Measurements from ENCODE around the gene MGLL. TPM values are rescaled to one million over a fixed set of nuclear protein-coding genes. Genes with fewer than 3 reads are reported as not detected.

MGLL gene
- total RNA-seq, 1 donor from 2014 or later: 12.5 TPM

DNA sequence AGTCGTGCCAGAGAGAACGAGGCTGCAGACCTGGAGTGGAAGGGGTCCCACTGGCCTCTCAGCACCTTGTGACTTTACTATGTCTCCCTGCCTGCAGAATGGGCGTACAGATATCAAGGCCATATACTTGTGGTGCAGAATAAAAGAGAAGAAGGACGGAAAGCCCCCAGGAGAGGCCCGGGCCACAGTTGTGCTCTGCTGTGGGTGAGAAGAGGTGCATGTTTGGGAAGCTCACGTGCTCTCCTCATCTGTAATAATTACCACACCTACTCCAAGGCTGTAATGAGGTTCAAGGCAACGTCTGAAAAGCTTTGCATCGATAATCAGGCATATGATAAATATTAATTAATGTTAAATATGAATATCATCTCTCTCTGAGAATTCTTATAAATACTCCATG, 58.0 kb downstream of the MGLL start:
- H3K27ac ChIP-seq (ENCODE audit: low read depth, low read length): peak overlapping the region; percentile 90
- H3K36me3 ChIP-seq (ENCODE audit: control insufficient read depth in 3 of 3, insufficient read depth in 3 of 3, low read length in 3 of 3): peaks cover 0 to 5% (median 4%) of the 10 kb centered on the region in 3 donors
- H3K4me1 ChIP-seq (ENCODE audit: control insufficient read depth in 3 of 3, insufficient read depth in 3 of 3, low read length in 3 of 3): peaks cover 48 to 55% (median 53%) of the 10 kb centered on the region in 3 donors

DNA sequence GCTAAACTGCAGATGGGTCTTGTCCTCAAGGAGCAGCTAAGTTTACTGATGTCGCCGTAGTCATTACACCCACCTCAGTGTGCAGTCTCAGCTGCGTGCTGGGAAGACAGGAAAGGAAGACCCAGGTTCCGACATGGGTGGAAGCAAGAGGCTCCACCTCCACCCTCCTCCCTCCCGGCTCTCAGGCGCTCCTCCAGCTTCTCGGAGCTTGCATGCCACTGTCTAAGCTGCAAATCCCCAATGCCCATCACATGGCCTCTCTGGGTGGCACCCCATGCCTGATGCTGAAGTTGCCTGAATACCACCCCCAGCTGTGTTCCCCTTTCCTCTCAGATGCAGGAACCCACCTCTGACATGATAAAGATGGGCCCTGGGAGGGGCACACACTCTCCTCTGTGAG, 58.5 kb downstream of the MGLL start:
- Histone ChIP-seq H3K4me3 (ENCODE audit: low read length in 3 of 3) (peak overlapping the region; percentile 5 to 64 (median 44)), H3K9me3 (ENCODE audit: control insufficient read depth in 3 of 3, low read length in 3 of 3) (peaks cover 0 to 2% (median 0%) of the 10 kb centered on the region in 3 donors), H3K9ac (ENCODE audit: low read depth in 1 of 3, low read length in 3 of 3) (peak overlapping the region; percentile 28 to 72 (median 58)), H3K27ac (ENCODE audit: low read depth, low read length) (peak overlapping the region; percentile 90), H3K36me3 (ENCODE audit: control insufficient read depth in 3 of 3, insufficient read depth in 3 of 3, low read length in 3 of 3) (peaks cover 0 to 6% (median 5%) of the 10 kb centered on the region in 3 donors), H3K27me3 (ENCODE audit: control insufficient read depth in 3 of 3, insufficient read depth in 3 of 3, low read length in 3 of 3) (no peaks in the 10 kb centered on the region), H3K4me1 (ENCODE audit: control insufficient read depth in 3 of 3, insufficient read depth in 3 of 3, low read length in 3 of 3) (peaks cover 47 to 54% (median 53%) of the 10 kb centered on the region in 3 donors)

More for the DNA sequence above, 58.0 kb downstream of the MGLL start:
- Histone ChIP-seq H3K4me3 (ENCODE audit: low read length in 3 of 3) (peak overlapping the region in 1 of 3 donors; percentile 64), H3K9me3 (ENCODE audit: control insufficient read depth in 3 of 3, low read length in 3 of 3) (peaks cover 0 to 2% (median 0%) of the 10 kb centered on the region in 3 donors), H3K27me3 (ENCODE audit: control insufficient read depth in 3 of 3, insufficient read depth in 3 of 3, low read length in 3 of 3) (no peaks in the 10 kb centered on the region), H3K9ac (ENCODE audit: low read depth in 1 of 3, low read length in 3 of 3) (peak overlapping the region in 2 of 3 donors; percentile 28 to 72)

DNA sequence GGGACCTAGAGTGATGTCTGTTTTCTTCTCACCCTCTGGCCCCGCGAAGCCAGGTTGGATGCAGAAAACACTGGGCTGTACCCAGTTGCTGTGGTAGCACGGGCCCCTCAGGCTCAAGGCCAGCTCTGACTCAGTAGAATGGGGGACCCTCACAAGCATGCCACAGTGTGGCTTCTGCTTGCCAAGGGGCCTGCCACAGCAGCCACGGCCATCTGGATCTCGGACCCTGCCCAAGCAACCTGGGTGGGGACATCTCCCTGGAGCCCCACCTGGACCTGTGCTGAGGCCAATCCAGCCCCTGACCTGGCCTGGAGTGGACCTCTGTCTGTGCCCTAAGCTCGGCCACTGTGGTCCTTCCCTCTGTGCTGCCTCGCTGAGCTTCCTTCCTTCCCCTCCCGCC, 59.0 kb downstream of the MGLL start:
- Histone ChIP-seq H3K36me3 (ENCODE audit: control insufficient read depth in 3 of 3, insufficient read depth in 3 of 3, low read length in 3 of 3) (peaks cover 0 to 6% (median 5%) of the 10 kb centered on the region in 3 donors), H3K9me3 (ENCODE audit: control insufficient read depth in 3 of 3, low read length in 3 of 3) (peaks cover 0 to 2% (median 0%) of the 10 kb centered on the region in 3 donors), H3K4me3 (ENCODE audit: low read length in 3 of 3) (peak overlapping the region; percentile 5 to 64 (median 44)), H3K4me1 (ENCODE audit: control insufficient read depth in 3 of 3, insufficient read depth in 3 of 3, low read length in 3 of 3) (peaks cover 45 to 50% (median 49%) of the 10 kb centered on the region in 3 donors), H3K27ac (ENCODE audit: low read depth, low read length) (peak overlapping the region; percentile 90), H3K27me3 (ENCODE audit: control insufficient read depth in 3 of 3, insufficient read depth in 3 of 3, low read length in 3 of 3) (no peaks in the 10 kb centered on the region), H3K9ac (ENCODE audit: low read depth in 1 of 3, low read length in 3 of 3) (peak overlapping the region; percentile 33 to 72 (median 58))

DNA sequence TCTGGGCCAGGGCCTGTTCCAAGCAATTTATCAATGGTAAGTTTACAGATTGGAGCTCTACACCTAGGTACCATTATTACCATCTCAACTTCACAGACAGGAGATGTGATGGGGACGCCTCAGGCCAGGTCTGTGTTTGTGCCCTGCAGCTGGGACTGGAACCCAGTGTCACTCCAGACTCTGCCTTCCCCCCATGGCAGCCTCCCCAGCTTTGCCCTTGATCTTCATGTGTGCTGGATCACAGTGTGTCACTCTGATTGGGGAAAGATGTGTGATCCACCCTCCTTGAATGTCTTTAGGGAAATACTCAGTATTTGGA, 59.6 kb downstream of the MGLL start:
- H3K27ac ChIP-seq (ENCODE audit: low read depth, low read length): peak overlapping the region; percentile 90
- H3K36me3 ChIP-seq (ENCODE audit: control insufficient read depth in 3 of 3, insufficient read depth in 3 of 3, low read length in 3 of 3): peaks cover 0 to 6% (median 5%) of the 10 kb centered on the region in 3 donors
- no peaks in the 10 kb centered on the region for H3K9me3 ChIP-seq (ENCODE audit: control insufficient read depth in 3 of 3, low read length in 3 of 3)
- peaks cover 45 to 50% (median 46%) of the 10 kb centered on the region in 3 donors for H3K4me1 ChIP-seq (ENCODE audit: control insufficient read depth in 3 of 3, insufficient read depth in 3 of 3, low read length in 3 of 3)
- H3K9ac ChIP-seq (ENCODE audit: low read depth in 1 of 3, low read length in 3 of 3): peak overlapping the region in 2 of 3 donors; percentile 78
- no peaks in the 10 kb centered on the region for H3K27me3 ChIP-seq (ENCODE audit: control insufficient read depth in 3 of 3, insufficient read depth in 3 of 3, low read length in 3 of 3)
- peak overlapping the region in 2 of 3 donors; percentile 44 to 52 for H3K4me3 ChIP-seq (ENCODE audit: low read length in 3 of 3)

DNA sequence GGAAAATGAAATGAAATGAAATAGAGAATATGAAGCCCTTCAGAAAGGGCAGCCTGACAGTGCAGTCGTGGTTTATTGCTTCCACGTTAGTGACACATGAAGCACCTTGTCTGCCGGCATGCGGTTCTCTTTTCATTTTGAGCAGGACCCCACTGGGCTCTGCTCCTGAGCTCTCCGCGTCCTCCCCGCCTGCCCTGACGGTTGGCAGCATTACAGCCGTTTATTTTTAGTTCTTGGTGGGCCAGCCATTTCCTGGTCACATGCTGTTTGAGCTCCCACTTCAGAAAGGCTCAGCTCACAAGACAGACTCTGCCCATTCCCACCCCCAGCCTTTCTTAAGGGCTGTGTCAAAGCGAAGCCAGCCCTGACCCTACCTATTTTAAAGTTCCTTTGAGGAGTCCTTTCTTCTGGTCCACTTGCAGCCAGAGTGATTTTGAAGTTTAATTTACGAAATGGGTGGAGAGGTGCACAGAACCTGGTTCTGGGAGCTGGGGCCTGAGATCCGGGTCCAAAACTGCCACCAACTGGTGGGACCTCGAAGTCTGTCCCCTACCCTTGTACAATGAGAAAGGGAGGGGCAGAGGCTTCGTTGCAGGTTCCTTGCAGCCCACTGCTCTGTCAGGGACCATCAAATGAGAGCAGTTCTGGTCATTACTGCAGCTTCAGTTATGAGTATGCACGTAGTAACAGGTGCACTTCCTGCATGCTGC, 60.1 kb downstream of the MGLL start:
- Histone ChIP-seq H3K9ac (ENCODE audit: low read depth in 1 of 3, low read length in 3 of 3) (peak overlapping the region; percentile 72 to 78 (median 78)), H3K4me1 (ENCODE audit: control insufficient read depth in 3 of 3, insufficient read depth in 3 of 3, low read length in 3 of 3) (peaks cover 45 to 50% (median 46%) of the 10 kb centered on the region in 3 donors), H3K9me3 (ENCODE audit: control insufficient read depth in 3 of 3, low read length in 3 of 3) (no peaks in the 10 kb centered on the region), H3K27me3 (ENCODE audit: control insufficient read depth in 3 of 3, insufficient read depth in 3 of 3, low read length in 3 of 3) (no peaks in the 10 kb centered on the region), H3K36me3 (ENCODE audit: control insufficient read depth in 3 of 3, insufficient read depth in 3 of 3, low read length in 3 of 3) (peaks cover 0 to 6% (median 5%) of the 10 kb centered on the region in 3 donors), H3K4me3 (ENCODE audit: low read length in 3 of 3) (peak overlapping the region; percentile 40 to 61 (median 60)), H3K27ac (ENCODE audit: low read depth, low read length) (peak overlapping the region; percentile 90)

DNA sequence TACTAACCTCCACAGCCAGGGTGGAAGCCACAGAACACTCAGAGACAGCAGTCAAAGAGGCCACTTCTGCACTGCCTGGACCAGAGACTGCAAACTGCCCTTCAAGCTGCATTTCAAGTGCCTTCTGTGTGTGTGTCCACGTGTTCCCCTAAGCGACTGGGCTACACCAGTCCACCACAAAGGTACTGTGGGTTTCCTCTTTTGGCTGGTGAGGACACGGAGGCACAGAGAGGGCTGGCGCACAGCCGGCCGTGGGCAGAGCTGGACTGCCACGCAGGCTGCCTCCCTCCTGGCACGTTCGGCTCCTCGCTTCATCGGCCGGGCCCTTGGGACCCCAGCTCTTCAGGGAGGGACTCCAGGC, 60.9 kb downstream of the MGLL start:
- Histone ChIP-seq H3K27ac (ENCODE audit: low read depth, low read length) (peak overlapping the region; percentile 90), H3K4me1 (ENCODE audit: control insufficient read depth in 3 of 3, insufficient read depth in 3 of 3, low read length in 3 of 3) (peaks cover 45 to 50% (median 46%) of the 10 kb centered on the region in 3 donors), H3K27me3 (ENCODE audit: control insufficient read depth in 3 of 3, insufficient read depth in 3 of 3, low read length in 3 of 3) (no peaks in the 10 kb centered on the region), H3K4me3 (ENCODE audit: low read length in 3 of 3) (peak overlapping the region; percentile 40 to 67 (median 61)), H3K36me3 (ENCODE audit: control insufficient read depth in 3 of 3, insufficient read depth in 3 of 3, low read length in 3 of 3) (peaks cover 0 to 6% (median 5%) of the 10 kb centered on the region in 3 donors), H3K9me3 (ENCODE audit: control insufficient read depth in 3 of 3, low read length in 3 of 3) (no peaks in the 10 kb centered on the region), H3K9ac (ENCODE audit: low read depth in 1 of 3, low read length in 3 of 3) (peak overlapping the region; percentile 72 to 78 (median 78))

DNA sequence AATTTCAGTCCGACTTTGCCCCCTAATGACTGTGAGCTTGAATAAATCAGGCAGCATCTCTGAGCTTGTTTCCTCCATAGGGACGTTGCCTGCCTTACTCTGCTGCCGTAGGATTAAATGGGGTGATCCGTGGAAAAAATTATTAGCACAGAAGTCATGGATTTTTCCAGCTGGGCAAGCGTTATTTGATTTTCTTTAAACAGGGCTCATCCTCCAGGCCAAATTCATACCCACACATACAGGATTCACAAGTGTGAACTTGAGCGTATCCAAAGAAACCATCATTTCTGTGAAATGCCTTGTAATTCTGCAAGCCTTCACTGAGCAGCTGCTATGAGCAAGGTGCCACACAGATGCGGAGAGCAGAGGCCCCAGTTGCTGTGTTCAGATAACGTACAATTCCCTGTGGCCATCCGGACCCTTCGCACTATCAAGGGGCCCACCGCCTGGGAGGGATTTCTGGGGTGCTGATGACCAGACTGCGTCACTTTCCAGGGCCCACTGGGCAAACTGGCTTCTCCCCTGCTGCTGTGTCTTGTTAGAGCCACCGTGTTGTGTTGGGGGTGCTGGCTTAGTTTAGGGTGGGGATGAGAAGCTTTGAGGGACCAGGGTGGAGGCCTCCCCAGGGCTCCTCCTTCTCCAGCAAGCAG, 61.4 kb downstream of the MGLL start:
- Histone ChIP-seq H3K4me1 (ENCODE audit: control insufficient read depth in 3 of 3, insufficient read depth in 3 of 3, low read length in 3 of 3) (peaks cover 45 to 47% (median 46%) of the 10 kb centered on the region in 3 donors), H3K9me3 (ENCODE audit: control insufficient read depth in 3 of 3, low read length in 3 of 3) (no peaks in the 10 kb centered on the region), H3K36me3 (ENCODE audit: control insufficient read depth in 3 of 3, insufficient read depth in 3 of 3, low read length in 3 of 3) (peaks cover 0 to 6% (median 5%) of the 10 kb centered on the region in 3 donors)

DNA sequence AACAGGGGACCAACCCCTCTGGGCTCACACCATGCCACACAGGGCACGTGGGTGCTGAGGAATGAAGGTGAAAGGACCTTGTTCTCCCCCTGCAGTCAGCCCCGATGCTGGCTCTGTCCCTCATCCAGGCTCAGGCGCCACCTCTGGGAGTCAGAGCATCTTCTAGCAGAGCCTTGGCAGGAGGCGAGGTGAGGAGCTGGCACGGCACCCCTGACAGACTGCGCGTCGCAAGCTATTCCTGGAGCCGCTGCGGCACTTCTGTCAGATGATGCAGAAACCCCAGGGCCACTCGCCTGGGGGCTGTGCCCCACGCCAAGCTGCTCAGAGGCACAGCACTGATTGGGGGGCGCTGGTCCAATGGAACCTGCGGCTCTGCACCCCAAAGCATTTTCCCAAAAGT, 62.0 kb downstream of the MGLL start:
- peak overlapping the region in 1 of 3 donors; percentile 35 for H3K4me3 ChIP-seq (ENCODE audit: low read length in 3 of 3)
- H3K36me3 ChIP-seq (ENCODE audit: control insufficient read depth in 3 of 3, insufficient read depth in 3 of 3, low read length in 3 of 3): peaks cover 0 to 6% (median 5%) of the 10 kb centered on the region in 3 donors
- peak overlapping the region; percentile 90 for H3K27ac ChIP-seq (ENCODE audit: low read depth, low read length)
- H3K27me3 ChIP-seq (ENCODE audit: control insufficient read depth in 3 of 3, insufficient read depth in 3 of 3, low read length in 3 of 3): no peaks in the 10 kb centered on the region
- H3K4me1 ChIP-seq (ENCODE audit: control insufficient read depth in 3 of 3, insufficient read depth in 3 of 3, low read length in 3 of 3): peaks cover 45 to 49% (median 46%) of the 10 kb centered on the region in 3 donors
- H3K9ac ChIP-seq (ENCODE audit: low read depth in 1 of 3, low read length in 3 of 3): peak overlapping the region in 2 of 3 donors; percentile 27 to 78
- H3K9me3 ChIP-seq (ENCODE audit: control insufficient read depth in 3 of 3, low read length in 3 of 3): no peaks in the 10 kb centered on the region

More for the DNA sequence above, 61.4 kb downstream of the MGLL start:
- Histone ChIP-seq H3K27me3 (ENCODE audit: control insufficient read depth in 3 of 3, insufficient read depth in 3 of 3, low read length in 3 of 3) (no peaks in the 10 kb centered on the region), H3K27ac (ENCODE audit: low read depth, low read length) (peak overlapping the region; percentile 90), H3K9ac (ENCODE audit: low read depth in 1 of 3, low read length in 3 of 3) (peak overlapping the region; percentile 72 to 78 (median 78)), H3K4me3 (ENCODE audit: low read length in 3 of 3) (peak overlapping the region in 2 of 3 donors; percentile 61 to 67)

DNA sequence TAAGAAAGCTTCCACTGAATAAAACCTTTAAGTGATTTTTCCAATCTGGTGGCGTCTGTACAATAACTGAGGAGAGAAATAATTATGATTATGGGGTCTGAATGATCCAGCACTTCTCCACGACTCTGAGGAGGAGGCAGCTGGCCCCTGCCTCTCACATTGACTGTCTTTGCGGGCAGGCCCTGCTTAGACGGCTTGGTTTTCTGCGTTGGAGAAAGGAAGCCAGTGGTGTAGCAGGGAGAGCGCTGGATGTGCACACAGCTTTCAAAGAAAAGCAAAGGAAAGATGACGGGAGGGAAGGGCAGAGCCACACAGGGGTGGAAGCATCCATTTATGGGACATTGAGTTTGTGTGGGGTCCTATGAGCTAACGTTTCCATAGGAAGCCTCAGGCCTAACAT, 62.5 kb downstream of the MGLL start:
- H3K9ac ChIP-seq (ENCODE audit: low read depth in 1 of 3, low read length in 3 of 3): no peak overlapping the region
- H3K27ac ChIP-seq (ENCODE audit: low read depth, low read length): peak overlapping the region; percentile 90
- no peaks in the 10 kb centered on the region for H3K27me3 ChIP-seq (ENCODE audit: control insufficient read depth in 3 of 3, insufficient read depth in 3 of 3, low read length in 3 of 3)
- H3K9me3 ChIP-seq (ENCODE audit: control insufficient read depth in 3 of 3, low read length in 3 of 3): no peaks in the 10 kb centered on the region
- H3K36me3 ChIP-seq (ENCODE audit: control insufficient read depth in 3 of 3, insufficient read depth in 3 of 3, low read length in 3 of 3): peaks cover 0 to 6% (median 5%) of the 10 kb centered on the region in 3 donors
- no peak overlapping the region for H3K4me3 ChIP-seq (ENCODE audit: low read length in 3 of 3)
- H3K4me1 ChIP-seq (ENCODE audit: control insufficient read depth in 3 of 3, insufficient read depth in 3 of 3, low read length in 3 of 3): peaks cover 46 to 52% (median 46%) of the 10 kb centered on the region in 3 donors

DNA sequence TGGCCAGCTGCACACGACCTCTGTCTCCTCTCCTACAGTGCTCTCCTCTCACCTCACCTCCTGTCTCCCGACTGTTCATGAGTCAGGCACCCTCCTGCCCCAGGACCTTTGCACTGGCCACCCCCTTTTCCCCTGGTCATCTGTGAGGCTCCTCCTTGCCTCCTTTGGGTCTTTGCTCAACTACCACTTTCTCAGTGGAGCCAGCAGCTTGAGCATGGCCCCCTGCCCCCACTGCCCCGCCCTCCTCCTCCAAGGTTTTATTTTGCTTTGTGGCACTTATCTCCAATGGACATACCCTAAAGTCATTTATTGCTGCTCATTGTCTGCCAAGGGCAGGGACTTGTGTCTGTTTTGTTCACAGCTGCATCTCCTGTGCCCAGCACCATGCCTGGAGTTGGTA, 64.3 kb downstream of the MGLL start:
- no peaks in the 10 kb centered on the region for H3K9me3 ChIP-seq (ENCODE audit: control insufficient read depth in 3 of 3, low read length in 3 of 3)
- no peak overlapping the region for H3K9ac ChIP-seq (ENCODE audit: low read depth in 1 of 3, low read length in 3 of 3)
- H3K36me3 ChIP-seq (ENCODE audit: control insufficient read depth in 3 of 3, insufficient read depth in 3 of 3, low read length in 3 of 3): peaks cover 0 to 9% (median 5%) of the 10 kb centered on the region in 3 donors
- peaks cover 34 to 52% (median 48%) of the 10 kb centered on the region in 3 donors for H3K4me1 ChIP-seq (ENCODE audit: control insufficient read depth in 3 of 3, insufficient read depth in 3 of 3, low read length in 3 of 3)
- no peak overlapping the region for H3K4me3 ChIP-seq (ENCODE audit: low read length in 3 of 3)
- H3K27me3 ChIP-seq (ENCODE audit: control insufficient read depth in 3 of 3, insufficient read depth in 3 of 3, low read length in 3 of 3): no peaks in the 10 kb centered on the region
- H3K27ac ChIP-seq (ENCODE audit: low read depth, low read length): no peak overlapping the region

Data from skeletal muscle tissue (tissue), 4 donors.